Left ventricle myocardium inferior (tissue), 1 donor: ENCODE data around the gene SERPINC1. TPM values are rescaled to one million over a fixed set of nuclear protein-coding genes. Genes with fewer than 3 reads are reported as not detected.
"Not testable (repeated sequence)": the region's sequence is repeated elsewhere in the genome, so short reads cannot be mapped to it uniquely, and the experiment has no call there.

Experiments used
- DNase-seq: peaks from one replicate; pipeline ENCODE4 v3.0.0-alpha.2; 2020
- H3K27ac ChIP-seq: fragments of 200-600 bp; replicated peaks from 2 replicates; pipeline ENCODE4 v1.8.0; 2021
- H3K27me3 ChIP-seq: fragments of 200-600 bp; 2 replicates; pipeline ENCODE4 v1.8.0; 2021; ENCODE audit warnings: low read depth
- H3K36me3 ChIP-seq: fragments of 200-600 bp; 2 replicates; pipeline ENCODE4 v1.8.0; 2021
- H3K4me1 ChIP-seq: fragments of 200-600 bp; 2 replicates; pipeline ENCODE4 v1.8.0; 2021
- H3K4me3 ChIP-seq: fragments of 200-600 bp; 2 replicates; pipeline ENCODE4 v1.8.0; 2021; ENCODE audit warnings: mild to moderate bottlenecking, moderate library complexity
- H3K9me3 ChIP-seq: fragments of 200-600 bp; replicated peaks from 2 replicates; pipeline ENCODE4 v1.8.0; 2021
- intact Hi-C: fragments of 100-400 bp; cut with micrococcal nuclease; formaldehyde crosslinking; loops from one replicate; pipeline ENCODE4 v1.11.0; 2022
- long read RNA-seq: library from polyadenylated mRNA; unstranded; transcript quantifications from one replicate; pipeline ENCODE4 v2.0.0, GENCODE V29; 2021
- total RNA-seq: library from RNA; stranded (reverse); fragmentation: NEBNext Ultra II Directional; extraction: Animal tissue kit (Norgen Biotek cat#: 25700); gene quantifications from one replicate; pipeline ENCODE4 v1.2.1, GENCODE V29; 2021
- TF ChIP-seq, protein P1 (sequence below): fragments of 200-600 bp; IDR thresholded peaks from 2 replicates; pipeline ENCODE4 v1.8.0; 2021; ENCODE audit warnings: antibody characterized with exemption, mild to moderate bottlenecking, borderline replicate concordance
- donor health status: DM: no; HTN: yes; CAD: no; lungs with severe emphysema.

The SERPINC1 gene
- total RNA-seq: not detected
- long read RNA-seq: 0 reads

DNA sequence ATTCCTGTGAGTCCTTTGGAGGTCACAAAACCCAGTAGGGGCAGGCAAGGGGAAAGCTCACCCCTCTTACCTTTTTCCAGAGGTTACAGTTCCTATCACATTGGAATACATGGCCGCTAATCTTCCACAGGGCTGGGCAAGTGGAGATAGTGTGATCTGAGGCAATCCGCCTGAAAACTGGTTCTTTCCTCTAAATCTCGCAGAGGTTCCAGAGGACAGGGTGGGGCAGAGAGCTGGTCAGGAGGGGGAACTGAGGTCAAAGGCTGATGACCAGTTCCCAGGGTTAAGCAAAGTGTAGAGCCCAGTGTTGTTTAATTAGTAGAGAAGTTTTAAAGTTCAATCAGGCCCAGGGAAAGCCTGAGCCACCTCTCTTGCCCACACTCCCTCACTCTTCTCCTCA lies at the start of gene SERPINC1:
TSS of gene SERPINC1 (minus strand) at position 179 of the 400 bp plus-strand sequence. CDS start at position 111, 68 bp downstream.
- no peak for DNase-seq
- no peaks in the 10 kb centered on the region for H3K9me3 ChIP-seq
- no peak within 1 kb of the TSS for H3K27ac ChIP-seq
- TF ChIP-seq, protein P1, sequence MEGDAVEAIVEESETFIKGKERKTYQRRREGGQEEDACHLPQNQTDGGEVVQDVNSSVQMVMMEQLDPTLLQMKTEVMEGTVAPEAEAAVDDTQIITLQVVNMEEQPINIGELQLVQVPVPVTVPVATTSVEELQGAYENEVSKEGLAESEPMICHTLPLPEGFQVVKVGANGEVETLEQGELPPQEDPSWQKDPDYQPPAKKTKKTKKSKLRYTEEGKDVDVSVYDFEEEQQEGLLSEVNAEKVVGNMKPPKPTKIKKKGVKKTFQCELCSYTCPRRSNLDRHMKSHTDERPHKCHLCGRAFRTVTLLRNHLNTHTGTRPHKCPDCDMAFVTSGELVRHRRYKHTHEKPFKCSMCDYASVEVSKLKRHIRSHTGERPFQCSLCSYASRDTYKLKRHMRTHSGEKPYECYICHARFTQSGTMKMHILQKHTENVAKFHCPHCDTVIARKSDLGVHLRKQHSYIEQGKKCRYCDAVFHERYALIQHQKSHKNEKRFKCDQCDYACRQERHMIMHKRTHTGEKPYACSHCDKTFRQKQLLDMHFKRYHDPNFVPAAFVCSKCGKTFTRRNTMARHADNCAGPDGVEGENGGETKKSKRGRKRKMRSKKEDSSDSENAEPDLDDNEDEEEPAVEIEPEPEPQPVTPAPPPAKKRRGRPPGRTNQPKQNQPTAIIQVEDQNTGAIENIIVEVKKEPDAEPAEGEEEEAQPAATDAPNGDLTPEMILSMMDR: no peak
- H3K4me3 ChIP-seq: no peak within 1 kb of the TSS
- H3K36me3 ChIP-seq: no peaks in the 10 kb centered on the region
- H3K4me1 ChIP-seq: no peaks in the 10 kb centered on the region
- H3K27me3 ChIP-seq: no peaks in the 10 kb centered on the region
- intact Hi-C loops: no loop called here

DNA sequence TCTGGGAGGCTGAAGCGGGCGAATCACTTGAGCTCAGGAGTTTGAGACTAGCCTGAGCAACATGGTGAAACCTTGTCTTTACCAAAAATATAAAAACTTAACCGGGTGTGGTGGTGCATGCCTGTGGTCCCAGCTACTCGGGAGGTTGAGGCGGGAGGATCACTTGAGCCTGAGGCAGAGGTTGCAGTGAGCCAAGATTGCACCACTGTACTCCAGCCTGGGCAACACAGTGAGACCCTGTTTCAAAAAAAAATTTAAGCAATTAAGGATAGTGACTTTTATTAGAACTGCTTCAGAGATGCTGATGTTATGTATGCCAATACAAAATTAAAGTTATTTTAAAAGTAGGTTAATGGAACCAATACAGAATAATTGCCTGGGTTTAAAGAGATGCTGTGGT lies 48.8 kb upstream of the SERPINC1 start:
- peaks cover 97% of the 10 kb centered on the region for H3K36me3 ChIP-seq
- H3K4me3 ChIP-seq, H3K27me3 ChIP-seq, H3K4me1 ChIP-seq, H3K9me3 ChIP-seq, DNase-seq, H3K27ac ChIP-seq, intact Hi-C loops: not testable (repeated sequence)

DNA sequence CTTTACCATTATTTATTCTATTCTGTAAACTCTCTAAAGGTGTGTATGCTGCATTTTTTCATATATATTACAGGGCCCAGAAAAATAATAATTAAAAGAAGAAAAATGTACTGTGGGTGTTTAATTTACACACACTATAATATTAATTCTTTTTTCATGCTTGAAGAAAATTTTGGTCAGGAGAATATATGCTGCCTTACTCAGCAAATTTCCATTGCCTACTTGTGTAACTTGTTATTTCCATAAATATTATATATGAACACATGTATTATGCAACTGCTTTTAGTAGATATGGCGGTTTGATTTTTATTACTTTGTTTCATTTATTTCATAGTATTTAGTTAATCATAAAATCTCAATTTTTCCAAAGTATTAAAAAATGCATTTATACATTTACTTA lies 46.4 kb upstream of the SERPINC1 start:
- TF ChIP-seq, protein P1: no peak
- Histone ChIP-seq H3K9me3 (no peaks in the 10 kb centered on the region), H3K27ac (no peak overlapping the region), H3K4me1 (peaks cover 11% of the 10 kb centered on the region), H3K27me3 (no peaks in the 10 kb centered on the region), H3K36me3 (peaks cover 97% of the 10 kb centered on the region), H3K4me3 (no peak overlapping the region)
- intact Hi-C loops: no loop called here
- DNase-seq: no peak

DNA sequence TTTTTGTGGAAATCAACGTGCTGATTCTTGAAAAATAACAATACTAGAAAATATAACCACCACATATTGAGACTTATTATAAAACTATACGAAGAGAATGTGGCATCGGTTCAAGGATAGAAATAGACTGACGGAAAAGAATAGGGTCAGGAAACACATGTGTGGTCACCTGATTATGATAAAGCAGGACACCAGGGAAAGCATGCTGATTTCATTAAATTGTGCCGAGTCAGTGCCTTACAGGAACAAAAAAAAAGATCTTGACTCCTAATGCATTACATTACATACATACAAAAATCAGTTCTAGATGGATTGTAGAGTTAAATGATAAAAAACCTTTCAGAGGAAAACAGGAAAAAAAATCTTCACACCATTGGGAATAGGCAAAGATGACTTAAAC lies 43.5 kb upstream of the SERPINC1 start:
- no peak for DNase-seq
- TF ChIP-seq, protein P1: no peak
- Histone ChIP-seq H3K4me1 (peaks cover 11% of the 10 kb centered on the region), H3K27me3 (no peaks in the 10 kb centered on the region), H3K36me3 (peaks cover 97% of the 10 kb centered on the region), H3K9me3 (no peaks in the 10 kb centered on the region), H3K27ac (no peak overlapping the region), H3K4me3 (no peak overlapping the region)
- intact Hi-C loops: no loop called here

DNA sequence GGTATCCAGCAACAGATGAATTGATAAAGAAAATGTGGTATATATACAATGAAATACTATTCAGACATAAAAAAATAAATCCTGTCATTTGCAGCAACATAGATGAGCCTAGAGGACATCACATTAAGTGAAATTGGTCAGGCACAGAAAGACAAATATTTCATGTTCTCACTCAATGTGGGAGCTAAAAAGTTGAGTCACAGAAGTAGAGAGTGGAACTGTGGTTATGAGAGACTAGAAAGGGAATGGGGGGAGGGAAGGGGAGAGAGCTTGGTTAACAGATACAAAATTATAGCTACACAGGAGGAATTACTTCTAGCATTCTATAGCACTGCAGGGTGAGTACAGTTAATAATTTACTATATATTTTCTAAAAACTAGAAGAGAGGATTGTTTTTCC lies 37.1 kb upstream of the SERPINC1 start:
- H3K4me1 ChIP-seq: no peaks in the 10 kb centered on the region
- H3K36me3 ChIP-seq: peaks cover 93% of the 10 kb centered on the region
- TF ChIP-seq, protein P1: no peak
- no peaks in the 10 kb centered on the region for H3K9me3 ChIP-seq
- no peak for DNase-seq
- H3K27me3 ChIP-seq: no peaks in the 10 kb centered on the region
- H3K4me3 ChIP-seq: no peak overlapping the region
- intact Hi-C loops: no loop called here
- H3K27ac ChIP-seq: no peak overlapping the region

DNA sequence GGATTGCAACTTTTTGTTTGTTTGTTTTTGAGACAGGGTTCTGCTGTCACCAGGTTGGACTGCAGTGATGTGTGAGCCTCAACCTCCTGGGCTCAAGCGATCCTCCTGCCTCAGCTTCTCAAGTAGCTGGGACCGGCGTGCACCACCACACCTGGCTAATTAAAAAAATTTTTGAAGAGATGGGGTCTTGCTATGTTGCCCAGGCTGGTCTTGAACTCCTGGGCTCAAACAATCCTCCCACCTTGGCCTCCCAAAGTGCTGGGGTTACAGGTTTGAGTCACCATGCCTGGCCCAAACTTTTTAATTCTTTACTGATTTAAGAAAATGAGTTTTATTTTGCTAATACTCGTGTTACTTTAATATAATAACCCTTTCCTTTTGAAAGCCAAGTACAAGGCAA lies 31.5 kb upstream of the SERPINC1 start:
- peaks cover 96% of the 10 kb centered on the region for H3K36me3 ChIP-seq
- H3K4me1 ChIP-seq: no peaks in the 10 kb centered on the region
- H3K27me3 ChIP-seq: no peaks in the 10 kb centered on the region
- H3K4me3 ChIP-seq: no peak overlapping the region
- H3K9me3 ChIP-seq: no peaks in the 10 kb centered on the region
- TF ChIP-seq, protein P1: no peak
- intact Hi-C loops: no loop called here
- no peak overlapping the region for H3K27ac ChIP-seq
- DNase-seq: no peak
